Endodermal cell (in vitro differentiated cells): ENCODE data around the gene EPC1. TPM values are rescaled to one million over a fixed set of nuclear protein-coding genes. Genes with fewer than 3 reads are reported as not detected.
A peak's percentile ranks its signal among the peaks of the same experiment; 100 is the strongest.

Experiments
- DNase-seq: peaks from one replicate; pipeline ENCODE4 v3.0.0-alpha.2; 2017
- H3K27ac ChIP-seq: 2 replicates; pipeline ENCODE4 v1.5.1; 2013; ENCODE audit warnings: mild to moderate bottlenecking, low read depth, low read length, moderate library complexity
- H3K27me3 ChIP-seq: 2 replicates; pipeline ENCODE4 v1.6.1; 2013; ENCODE audit warnings: mild to moderate bottlenecking, low read length, moderate library complexity; ENCODE audit not compliant: insufficient read depth, control insufficient read depth, poor library complexity, severe bottlenecking
- H3K36me3 ChIP-seq: 2 replicates; pipeline ENCODE4 v1.7.0; 2013; ENCODE audit warnings: mild to moderate bottlenecking, low read length, moderate library complexity; ENCODE audit not compliant: control insufficient read depth, insufficient read depth
- H3K4me1 ChIP-seq: one replicate; pipeline ENCODE4 v1.7.0; 2013; ENCODE audit warnings: low read length; ENCODE audit not compliant: control insufficient read depth, insufficient read depth
- H3K4me3 ChIP-seq: 2 replicates; pipeline ENCODE4 v1.5.1; 2013; ENCODE audit warnings: mild to moderate bottlenecking, low read length, moderate library complexity
- H3K9ac ChIP-seq: 2 replicates; pipeline ENCODE4 v1.6.1; 2013; ENCODE audit warnings: mild to moderate bottlenecking, low read length, moderate library complexity; ENCODE audit not compliant: poor library complexity, severe bottlenecking; ENCODE audit errors: extremely low read depth
- H3K9me3 ChIP-seq: 2 replicates; pipeline ENCODE4 v1.6.1; 2013; ENCODE audit warnings: mild to moderate bottlenecking, low read length, moderate library complexity; ENCODE audit not compliant: control insufficient read depth
- H3K27ac Mint-ChIP-seq: 2 replicates; pipeline ENCODE4 v1.8.0; 2020; ENCODE audit warnings: mixed read lengths
- H3K27me3 Mint-ChIP-seq: 2 replicates; pipeline ENCODE4 v1.8.0; 2021; ENCODE audit warnings: mild to moderate bottlenecking, mixed read lengths; ENCODE audit not compliant: insufficient read depth
- H3K36me3 Mint-ChIP-seq: 2 replicates; pipeline ENCODE4 v1.8.0; 2020; ENCODE audit warnings: low read depth, mixed read lengths
- H3K4me1 Mint-ChIP-seq: 2 replicates; pipeline ENCODE4 v1.8.0; 2020; ENCODE audit warnings: mixed read lengths
- H3K4me3 Mint-ChIP-seq: 2 replicates; pipeline ENCODE4 v1.8.0; 2020; ENCODE audit warnings: mild to moderate bottlenecking, moderate library complexity, mixed read lengths
- H3K9me3 Mint-ChIP-seq: 2 replicates; pipeline ENCODE4 v1.8.0; 2020; ENCODE audit warnings: mild to moderate bottlenecking, mixed read lengths
- WGBS, 2 experiments: methylation state at CpG; one replicate each; pipeline versions ENCODE4 v1.1.5 to v1.1.7; 2013; ENCODE audit warnings: missing lambda C conversion rate in 2 of 2, mixed read lengths in 1 of 2; ENCODE audit not compliant: insufficient coverage in 1 of 2, insufficient read length in 1 of 2; 5-methylcytosine and 5-hydroxymethylcytosine counted together
- total RNA-seq, 2 donors: library from RNA; stranded (reverse); fragmentation: NEBNext Ultra II Directional in 1 of 2; extraction: Animal tissue kit (Norgen Biotek cat#: 25700) in 1 of 2; gene quantifications; 2 replicates in 1 of 2; 3 replicates in 1 of 2; pipeline ENCODE4 v1.2.1, GENCODE V29; 2021
- TF ChIP-seq, protein P1 (sequence below): fragments of 200-600 bp; sonication (generic); conservative IDR thresholded peaks from 2 replicates; pipeline ENCODE4 v1.5.0; 2021; ENCODE audit warnings: antibody characterized with exemption, mild to moderate bottlenecking

EPC1 gene
- total RNA-seq, 2 donors from 2014 or later: 27.9 to 40.3 TPM

DNA sequence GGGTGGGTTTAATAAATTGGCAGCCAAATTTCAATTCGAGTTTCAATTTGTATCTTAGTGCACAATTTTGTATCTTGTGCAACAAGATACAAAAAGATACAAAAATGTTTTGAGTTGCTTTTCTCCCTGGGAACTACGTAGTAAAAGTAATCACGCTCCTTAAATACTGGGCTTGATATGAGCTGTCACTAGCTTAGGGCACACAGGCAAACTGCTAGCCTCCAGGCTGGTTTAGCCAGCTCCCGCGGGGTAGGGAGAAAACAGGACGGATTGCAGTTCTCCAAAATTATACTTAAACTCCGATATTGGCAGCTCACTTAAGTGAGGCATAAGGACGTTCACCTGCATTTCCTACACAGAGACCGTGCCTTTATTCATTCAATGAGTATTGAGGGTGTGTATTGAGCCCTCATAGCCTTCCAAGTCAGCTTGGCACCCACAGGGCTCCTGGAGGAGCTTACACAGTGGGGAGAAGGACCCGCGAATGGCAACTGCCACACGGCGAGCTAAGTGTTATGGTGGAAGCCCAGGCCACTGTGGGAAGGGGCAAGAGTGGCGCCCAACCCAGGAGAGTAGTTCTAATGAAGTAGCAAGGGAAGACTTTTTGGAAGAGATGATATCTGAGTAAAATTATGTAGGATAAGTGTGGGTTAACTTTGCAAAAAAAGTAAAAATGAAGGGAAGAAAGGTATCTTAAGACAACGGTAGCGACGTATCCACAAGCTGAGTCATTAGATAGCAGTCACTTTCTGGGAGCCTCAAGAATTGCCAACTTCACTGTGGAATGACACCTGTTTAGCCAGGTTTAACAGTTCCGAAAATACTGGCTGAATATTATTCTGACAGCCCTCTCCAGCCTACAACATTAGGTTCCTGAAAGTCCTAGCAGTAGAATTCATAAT lies 1.6 kb upstream of the EPC1 start:
- Histone ChIP-seq H3K27me3 (no peaks in the 10 kb centered on the region), H3K9ac (no peak overlapping the region), H3K27ac (no peak overlapping the region), H3K36me3 (peaks cover 8% of the 10 kb centered on the region), H3K4me3 (peak overlapping the region; percentile 97), H3K4me1 (peaks cover 8% of the 10 kb centered on the region), H3K9me3 (no peaks in the 10 kb centered on the region)
- DNase-seq: peak; percentile 63
- H3K36me3 Mint-ChIP-seq: peaks cover 21% of the 10 kb centered on the region
- TF ChIP-seq, protein P1, sequence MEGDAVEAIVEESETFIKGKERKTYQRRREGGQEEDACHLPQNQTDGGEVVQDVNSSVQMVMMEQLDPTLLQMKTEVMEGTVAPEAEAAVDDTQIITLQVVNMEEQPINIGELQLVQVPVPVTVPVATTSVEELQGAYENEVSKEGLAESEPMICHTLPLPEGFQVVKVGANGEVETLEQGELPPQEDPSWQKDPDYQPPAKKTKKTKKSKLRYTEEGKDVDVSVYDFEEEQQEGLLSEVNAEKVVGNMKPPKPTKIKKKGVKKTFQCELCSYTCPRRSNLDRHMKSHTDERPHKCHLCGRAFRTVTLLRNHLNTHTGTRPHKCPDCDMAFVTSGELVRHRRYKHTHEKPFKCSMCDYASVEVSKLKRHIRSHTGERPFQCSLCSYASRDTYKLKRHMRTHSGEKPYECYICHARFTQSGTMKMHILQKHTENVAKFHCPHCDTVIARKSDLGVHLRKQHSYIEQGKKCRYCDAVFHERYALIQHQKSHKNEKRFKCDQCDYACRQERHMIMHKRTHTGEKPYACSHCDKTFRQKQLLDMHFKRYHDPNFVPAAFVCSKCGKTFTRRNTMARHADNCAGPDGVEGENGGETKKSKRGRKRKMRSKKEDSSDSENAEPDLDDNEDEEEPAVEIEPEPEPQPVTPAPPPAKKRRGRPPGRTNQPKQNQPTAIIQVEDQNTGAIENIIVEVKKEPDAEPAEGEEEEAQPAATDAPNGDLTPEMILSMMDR: no peak
- H3K27me3 Mint-ChIP-seq: no peaks in the 10 kb centered on the region
- H3K4me3 Mint-ChIP-seq: peak overlapping the region; percentile 90
- WGBS, 2 experiments: 75 to 82% methylated on average over 14 to 18 of the region's 18 CpGs
- no peaks in the 10 kb centered on the region for H3K9me3 Mint-ChIP-seq
- H3K4me1 Mint-ChIP-seq: peaks cover 44% of the 10 kb centered on the region
- peak overlapping the region; percentile 3 for H3K27ac Mint-ChIP-seq

DNA sequence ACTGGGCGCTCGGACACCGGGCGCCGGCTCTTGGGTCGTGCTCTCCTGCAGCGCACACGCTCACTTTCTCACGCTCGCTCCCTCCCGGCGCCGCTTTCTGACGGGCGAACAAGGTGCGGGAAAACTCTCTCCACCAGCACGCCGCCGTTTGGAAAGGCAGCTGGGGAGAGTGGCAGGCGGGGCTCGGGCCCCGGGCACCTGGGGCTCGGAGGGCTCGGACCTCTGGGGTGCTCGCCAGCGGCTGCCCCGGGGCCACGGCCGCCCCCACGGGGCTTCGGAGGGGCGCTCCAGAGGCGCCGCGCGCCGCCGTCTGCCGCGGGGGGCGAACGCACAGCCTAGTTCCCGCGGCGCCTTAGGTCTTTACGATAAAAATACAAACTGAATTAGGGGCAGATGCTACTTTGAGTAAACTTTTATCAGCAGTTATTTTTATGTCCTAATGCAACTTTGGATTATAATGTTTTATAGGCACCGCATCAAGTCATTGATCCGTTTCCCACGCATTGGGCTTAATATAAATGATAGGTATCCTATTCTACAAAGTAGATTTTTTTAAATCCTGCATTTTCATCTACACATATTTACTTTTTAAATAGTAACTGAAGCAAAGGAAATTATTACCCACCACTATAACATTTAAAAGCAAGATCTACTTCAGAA lies 535 bp upstream of the EPC1 start:
- no peaks in the 10 kb centered on the region for H3K9me3 ChIP-seq
- H3K4me3 ChIP-seq: peak overlapping the region; percentile 97
- Mint-ChIP-seq H3K4me1 (peaks cover 39% of the 10 kb centered on the region), H3K27ac (peak overlapping the region; percentile 87), H3K9me3 (no peaks in the 10 kb centered on the region), H3K36me3 (peaks cover 18% of the 10 kb centered on the region), H3K4me3 (peak overlapping the region; percentile 90), H3K27me3 (no peaks in the 10 kb centered on the region)
- peak overlapping the region; percentile 100 for H3K9ac ChIP-seq
- no peak for DNase-seq
- H3K27me3 ChIP-seq: no peaks in the 10 kb centered on the region
- WGBS, 2 experiments: 0% methylated on average over 23 to 46 of the region's 49 CpGs
- TF ChIP-seq, protein P1: no peak
- peaks cover 8% of the 10 kb centered on the region for H3K4me1 ChIP-seq
- H3K27ac ChIP-seq: peak overlapping the region; percentile 100
- H3K36me3 ChIP-seq: peaks cover 12% of the 10 kb centered on the region

DNA sequence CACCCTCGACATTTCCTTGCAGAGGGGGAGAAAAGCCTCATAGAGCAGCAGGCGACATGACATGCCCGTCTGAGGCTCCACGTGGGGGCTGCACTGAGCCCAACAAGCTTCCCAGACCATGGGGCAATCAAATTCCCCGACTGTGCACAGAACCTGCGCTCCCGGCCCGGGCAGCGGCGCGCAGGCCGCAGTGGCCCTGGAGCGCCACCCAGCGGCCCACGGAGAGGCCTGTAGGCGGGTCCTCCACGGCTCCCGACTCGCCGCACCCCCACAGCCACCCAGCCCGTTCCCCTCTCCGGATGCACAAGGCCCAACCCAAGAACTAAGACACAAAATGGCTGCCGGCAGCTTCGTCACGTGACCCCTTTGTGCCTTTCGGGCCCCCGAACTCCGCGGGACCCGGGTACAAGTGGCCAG lies 816 bp downstream of the EPC1 start:
- Mint-ChIP-seq H3K27me3 (no peaks in the 10 kb centered on the region), H3K4me3 (peak overlapping the region; percentile 90), H3K27ac (peak overlapping the region; percentile 100), H3K4me1 (peaks cover 43% of the 10 kb centered on the region), H3K36me3 (peaks cover 18% of the 10 kb centered on the region), H3K9me3 (no peaks in the 10 kb centered on the region)
- Histone ChIP-seq H3K4me1 (peaks cover 8% of the 10 kb centered on the region), H3K9ac (peak overlapping the region; percentile 100), H3K9me3 (no peaks in the 10 kb centered on the region), H3K27ac (peak overlapping the region; percentile 100), H3K36me3 (peaks cover 12% of the 10 kb centered on the region), H3K27me3 (no peaks in the 10 kb centered on the region), H3K4me3 (peak overlapping the region; percentile 97)
- TF ChIP-seq, protein P1: peak; percentile 98
- DNase-seq: peak; percentile 98
- WGBS, 2 experiments: 0 to 1% methylated on average over 19 to 30 of the region's 30 CpGs
